BJ (cell line): ENCODE measurements around the gene UCK1. TPM values are rescaled to one million over a fixed set of nuclear protein-coding genes. Genes with fewer than 3 reads are reported as not detected.

Source experiments
- CTCF ChIA-PET: fragments of 350-600 bp; formaldehyde crosslinking; extraction: SDS; loops from one replicate; lab custom pipeline; 2021; ENCODE audit warnings: antibody characterized with exemption, inconsistent platforms; lab: Yijun Ruan, JAX
- POLR2A ChIA-PET: fragments of 300-600 bp; sonication (Branson Sonifier 250); formaldehyde crosslinking; extraction: SDS; loops from one replicate; lab custom pipeline; 2021; ENCODE audit warnings: antibody characterized with exemption; lab: Charles Lee
- DNase-seq: peaks from one replicate; pipeline ENCODE4 v3.0.0-alpha.2; 2011; ENCODE audit warnings: low read depth
- H3K27me3 ChIP-seq: 2 replicates; pipeline ENCODE4 v1.6.0; 2011; ENCODE audit warnings: low read length; ENCODE audit not compliant: control insufficient read depth, insufficient read depth
- H3K36me3 ChIP-seq: 2 replicates; pipeline ENCODE4 v1.5.1; 2011; ENCODE audit warnings: low read length; ENCODE audit not compliant: control insufficient read depth, insufficient read depth
- H3K4me3 ChIP-seq: 2 replicates; pipeline ENCODE4 v1.5.1; 2011; ENCODE audit warnings: low read depth, mild to moderate bottlenecking, control low read depth, low read length
- polyA plus RNA-seq: library from polyadenylated mRNA; depleted of rRNA; stranded (reverse); fragments of >200 nt; gene quantifications from 2 replicates; pipeline ENCODE4 v1.2.3, GENCODE V29; 2011
- TF ChIP-seq, protein P1 (sequence below): IDR thresholded peaks from 2 replicates; pipeline ENCODE4 v1.5.1; 2011; ENCODE audit warnings: low read depth, mild to moderate bottlenecking, control low read depth, inconsistent platforms, low read length, moderate library complexity; ENCODE audit not compliant: insufficient read depth

UCK1 gene
- polyA plus RNA-seq, 1 experiment, result 24.9 TPM

DNA sequence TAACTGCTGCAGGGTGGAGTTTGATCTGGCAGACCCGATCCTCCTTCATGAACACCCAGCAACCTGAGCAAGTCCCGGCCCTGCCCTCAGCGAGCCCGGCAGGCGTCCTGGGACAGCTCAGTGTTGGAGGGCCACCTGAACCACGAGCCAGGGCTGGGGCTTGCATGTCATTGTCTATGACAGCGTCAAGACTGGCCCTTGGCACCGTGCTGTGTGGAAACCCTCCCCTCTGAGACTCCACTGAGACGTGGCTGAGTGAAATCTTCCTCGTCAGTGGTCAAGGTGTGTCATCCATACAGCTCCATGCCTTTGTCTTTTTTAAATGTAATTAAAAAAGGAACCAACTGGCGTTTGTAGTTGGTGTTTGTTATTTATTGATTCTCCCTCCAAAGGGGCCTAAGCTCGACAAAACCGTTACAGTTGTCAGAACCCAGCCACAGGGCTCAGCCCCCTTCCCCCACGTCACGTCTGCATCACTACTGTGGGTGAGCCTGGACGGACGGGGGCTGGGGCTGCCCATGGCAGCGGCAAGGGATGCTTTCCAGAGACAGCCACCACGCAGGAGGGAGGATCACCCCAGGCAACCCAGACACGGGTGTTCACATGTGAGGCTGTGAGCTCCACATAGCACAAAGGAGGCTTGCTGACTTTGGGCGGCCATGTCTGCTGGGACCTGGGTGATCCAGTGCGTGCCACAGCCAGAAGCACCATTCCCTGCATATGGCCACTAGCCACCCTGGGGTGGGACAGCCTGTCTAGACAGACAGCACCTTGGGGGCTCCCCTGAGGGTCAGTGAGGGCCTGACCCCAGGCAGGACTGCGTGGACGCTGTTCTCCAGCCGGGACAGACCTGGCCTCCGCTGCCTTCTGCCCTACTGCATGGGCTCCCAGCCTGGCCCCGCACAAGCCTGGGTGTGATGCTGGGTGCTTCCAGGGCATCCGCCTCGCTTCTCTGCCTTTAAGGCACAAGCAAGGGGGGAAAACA, 7.3 kb downstream of the UCK1 start:
- TF ChIP-seq, protein P1, sequence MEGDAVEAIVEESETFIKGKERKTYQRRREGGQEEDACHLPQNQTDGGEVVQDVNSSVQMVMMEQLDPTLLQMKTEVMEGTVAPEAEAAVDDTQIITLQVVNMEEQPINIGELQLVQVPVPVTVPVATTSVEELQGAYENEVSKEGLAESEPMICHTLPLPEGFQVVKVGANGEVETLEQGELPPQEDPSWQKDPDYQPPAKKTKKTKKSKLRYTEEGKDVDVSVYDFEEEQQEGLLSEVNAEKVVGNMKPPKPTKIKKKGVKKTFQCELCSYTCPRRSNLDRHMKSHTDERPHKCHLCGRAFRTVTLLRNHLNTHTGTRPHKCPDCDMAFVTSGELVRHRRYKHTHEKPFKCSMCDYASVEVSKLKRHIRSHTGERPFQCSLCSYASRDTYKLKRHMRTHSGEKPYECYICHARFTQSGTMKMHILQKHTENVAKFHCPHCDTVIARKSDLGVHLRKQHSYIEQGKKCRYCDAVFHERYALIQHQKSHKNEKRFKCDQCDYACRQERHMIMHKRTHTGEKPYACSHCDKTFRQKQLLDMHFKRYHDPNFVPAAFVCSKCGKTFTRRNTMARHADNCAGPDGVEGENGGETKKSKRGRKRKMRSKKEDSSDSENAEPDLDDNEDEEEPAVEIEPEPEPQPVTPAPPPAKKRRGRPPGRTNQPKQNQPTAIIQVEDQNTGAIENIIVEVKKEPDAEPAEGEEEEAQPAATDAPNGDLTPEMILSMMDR, result no peak
- Histone ChIP-seq H3K36me3 (peaks cover 47% of the 10 kb centered on the region), H3K27me3 (no peaks in the 10 kb centered on the region), H3K4me3 (no peak overlapping the region)
- ChIA-PET CTCF (interaction anchor here (0.7 kb wide), 1 partner anchor 174 kb away, joined by 3 read pairs; no protein-coding TSS in a partner anchor), POLR2A (no interaction called here)
- DNase-seq, result no peak

DNA sequence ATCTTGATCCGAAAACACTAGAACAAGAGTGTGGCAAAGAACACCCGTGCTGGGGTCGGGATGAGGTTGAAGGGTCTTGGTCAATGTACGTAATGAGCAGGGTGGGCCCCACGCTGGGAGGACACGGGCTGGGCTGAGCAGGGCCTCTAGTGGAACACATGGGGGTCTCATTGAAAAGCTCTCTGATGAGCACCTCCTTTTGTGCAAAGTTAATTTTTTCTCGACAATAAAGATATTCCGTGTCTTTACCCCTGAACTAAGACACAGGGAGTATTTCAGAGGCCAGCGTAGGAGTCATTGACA, 8.0 kb downstream of the UCK1 start:
- Histone ChIP-seq H3K36me3 (peaks cover 47% of the 10 kb centered on the region), H3K27me3 (no peaks in the 10 kb centered on the region), H3K4me3 (no peak overlapping the region)
- ChIA-PET POLR2A (no interaction called here), CTCF (no interaction called here)
- TF ChIP-seq, protein P1, result no peak
- no peak for DNase-seq

DNA sequence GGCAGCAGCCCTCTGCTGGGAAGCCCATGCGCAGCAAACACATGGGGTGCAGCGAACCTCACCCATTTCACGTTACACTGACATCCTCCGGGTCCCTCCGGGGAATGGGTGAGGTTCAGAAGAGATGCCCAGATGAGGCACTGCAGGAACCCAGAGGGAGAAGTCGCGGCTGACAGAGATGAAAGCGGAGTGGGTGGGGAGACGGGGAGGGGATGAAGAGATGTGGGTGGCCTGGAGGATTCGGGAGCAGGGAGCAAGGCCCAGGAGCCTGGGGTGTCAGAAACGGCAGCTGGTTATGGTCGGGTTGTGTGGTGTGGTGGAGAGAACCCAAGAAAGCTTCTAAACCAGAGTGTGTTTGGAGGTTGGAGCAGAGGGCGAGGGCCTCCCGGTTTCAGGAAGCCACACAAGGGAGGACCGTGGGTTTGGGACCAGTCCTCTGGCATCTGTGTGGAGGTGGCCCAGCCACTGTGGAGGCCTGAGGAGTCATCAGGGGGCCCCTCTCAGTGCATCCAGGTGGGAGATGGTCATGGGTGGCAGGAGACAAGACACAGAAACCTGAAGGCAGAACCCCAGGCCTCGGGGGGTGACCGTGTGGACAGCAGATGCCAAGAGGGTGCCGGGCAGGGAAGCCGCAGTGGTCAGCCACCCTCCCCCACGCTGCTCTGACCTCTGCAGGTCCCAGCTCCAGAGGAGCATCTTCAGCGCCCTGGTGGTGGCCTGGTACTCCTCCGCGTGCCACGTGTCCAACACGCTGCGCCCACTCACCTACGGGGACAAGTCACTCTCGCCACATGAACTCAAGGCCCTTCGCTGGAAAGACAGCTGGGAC, 8.6 kb downstream of the UCK1 start:
- Histone ChIP-seq H3K36me3 (peaks cover 47% of the 10 kb centered on the region), H3K27me3 (no peaks in the 10 kb centered on the region), H3K4me3 (no peak overlapping the region)
- ChIA-PET CTCF (interaction anchor here (0.9 kb wide), 1 partner anchor 45 kb away, joined by 3 read pairs; no protein-coding TSS in a partner anchor), POLR2A (no interaction called here)
- DNase-seq, result no peak
- TF ChIP-seq, protein P1, result no peak

DNA sequence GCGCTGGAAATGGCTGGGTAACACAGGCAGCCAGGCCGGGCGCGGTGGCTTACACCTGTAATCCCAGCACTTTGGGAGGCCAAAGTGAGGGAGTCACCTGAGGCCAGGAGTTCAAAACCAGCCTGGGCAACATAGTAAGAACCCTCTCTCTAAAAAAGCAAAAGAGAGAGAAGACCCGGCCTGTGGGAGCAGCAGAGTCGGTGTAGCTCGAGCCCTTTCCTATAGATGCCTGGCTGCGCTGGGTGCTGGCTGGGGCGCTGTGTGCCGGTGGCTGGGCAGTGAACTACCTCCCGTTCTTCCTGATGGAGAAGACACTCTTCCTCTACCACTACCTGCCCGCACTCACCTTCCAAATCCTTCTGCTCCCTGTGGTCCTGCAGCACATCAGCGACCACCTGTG, 9.2 kb downstream of the UCK1 start:
- TF ChIP-seq, protein P1, result no peak
- CTCF ChIA-PET, result interaction anchor here (0.9 kb wide), 1 partner anchor 45 kb away, joined by 3 read pairs; no protein-coding TSS in a partner anchor
- peaks cover 46% of the 10 kb centered on the region for H3K36me3 ChIP-seq
- H3K4me3 ChIP-seq, result no peak overlapping the region
- no peak for DNase-seq
- POLR2A ChIA-PET, result no interaction called here
- H3K27me3 ChIP-seq, result no peaks in the 10 kb centered on the region

DNA sequence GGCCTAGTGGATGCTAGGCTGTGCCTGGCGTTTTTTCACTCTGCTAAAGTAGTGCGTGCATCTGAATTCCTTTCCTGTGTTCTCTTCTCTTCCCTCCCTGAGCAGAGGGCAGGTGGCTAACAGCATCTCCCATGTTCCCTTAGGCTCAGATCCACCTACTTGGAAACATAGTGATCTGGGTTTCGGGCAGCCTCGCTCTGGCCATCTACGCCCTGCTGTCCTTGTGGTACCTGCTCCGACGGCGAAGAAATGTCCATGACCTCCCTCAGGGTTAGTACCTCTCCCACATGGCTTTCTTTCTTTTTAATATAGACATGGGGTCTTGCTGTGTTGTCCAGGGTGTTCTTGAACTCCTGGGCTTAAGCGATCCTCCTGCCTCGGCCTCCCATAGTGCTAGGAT, 9.9 kb downstream of the UCK1 start:
- POLR2A ChIA-PET, result no interaction called here
- TF ChIP-seq, protein P1, result no peak
- no peak overlapping the region for H3K4me3 ChIP-seq
- no peak for DNase-seq
- CTCF ChIA-PET, result interaction anchor here (0.8 to 2.0 kb wide), 2 partner anchors 14 to 172 kb away, joined by 4 to 6 read pairs; no protein-coding TSS in a partner anchor
- peaks cover 46% of the 10 kb centered on the region for H3K36me3 ChIP-seq
- H3K27me3 ChIP-seq, result no peaks in the 10 kb centered on the region
